Globus pallidus (tissue), 1 donor: ENCODE data around the gene RBM24.

Experiments used
- DNase-seq: peaks from one replicate; pipeline ENCODE4 v3.0.0-alpha.2; 2015; ENCODE audit warnings: low spot score

RBM24 gene

DNA sequence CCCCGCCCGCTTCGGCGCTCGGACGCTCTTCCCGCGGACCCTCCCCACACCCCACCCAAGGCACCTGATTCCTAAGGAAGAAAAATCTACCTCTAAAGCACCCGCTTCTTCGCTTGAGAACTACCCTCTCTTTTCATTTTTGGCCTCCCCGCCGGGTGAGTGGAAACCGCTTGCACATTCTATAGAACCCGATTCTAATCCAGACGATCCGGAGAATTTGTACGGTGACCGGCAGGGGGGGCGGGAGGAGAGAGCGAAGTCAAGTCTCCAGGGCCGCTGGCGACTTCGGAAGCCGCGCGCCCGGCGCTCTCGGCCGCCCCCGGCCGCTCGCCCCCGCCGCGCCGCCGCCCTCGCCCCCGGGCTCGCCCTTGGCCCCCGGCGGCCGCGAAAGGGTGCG lies at the start of gene RBM24:
Gene RBM24 (plus strand): TSS at position 262 of the 397 bp plus-strand sequence. CDS start 221 bp downstream, outside the sequence.
- peak; percentile 24 for DNase-seq

DNA sequence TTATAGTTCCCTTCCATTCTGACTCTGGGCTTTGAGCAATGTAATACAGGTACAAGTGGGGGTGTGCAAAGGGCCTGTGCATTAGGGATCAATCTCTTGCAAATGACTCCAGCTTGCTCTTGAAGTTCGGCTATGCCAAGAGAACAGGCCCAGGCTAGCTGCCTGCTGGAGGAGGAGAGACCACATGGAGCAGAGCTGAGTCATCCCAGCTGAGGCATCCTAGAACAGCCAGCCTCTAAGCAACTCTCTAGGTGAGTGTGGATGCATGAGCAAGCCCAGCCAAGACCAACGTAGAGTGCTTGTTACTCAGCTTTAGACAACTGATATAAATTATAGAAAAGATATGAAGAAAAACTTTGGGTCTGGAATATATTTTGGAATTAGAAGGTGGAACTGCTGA lies 47.6 kb upstream of the RBM24 start:
- no peak for DNase-seq

DNA sequence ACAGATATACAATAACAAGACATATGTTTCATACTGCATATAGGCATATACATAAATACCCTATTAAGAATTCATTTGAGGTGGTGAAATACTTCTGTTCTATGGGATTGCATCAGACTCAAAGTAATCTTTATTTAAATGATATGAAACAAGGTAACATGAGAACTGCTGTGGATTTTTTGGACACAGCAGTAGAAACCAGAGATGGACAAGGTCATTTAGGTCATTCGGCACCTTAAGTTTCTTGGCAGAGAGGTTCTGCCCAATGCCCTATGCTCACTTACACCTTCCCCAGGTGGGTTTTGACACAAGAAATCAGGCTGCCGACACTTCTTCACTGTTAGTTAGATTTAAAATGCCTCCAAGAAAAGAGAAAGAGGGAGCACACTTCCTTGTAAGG lies 43.9 kb upstream of the RBM24 start:
- no peak for DNase-seq

DNA sequence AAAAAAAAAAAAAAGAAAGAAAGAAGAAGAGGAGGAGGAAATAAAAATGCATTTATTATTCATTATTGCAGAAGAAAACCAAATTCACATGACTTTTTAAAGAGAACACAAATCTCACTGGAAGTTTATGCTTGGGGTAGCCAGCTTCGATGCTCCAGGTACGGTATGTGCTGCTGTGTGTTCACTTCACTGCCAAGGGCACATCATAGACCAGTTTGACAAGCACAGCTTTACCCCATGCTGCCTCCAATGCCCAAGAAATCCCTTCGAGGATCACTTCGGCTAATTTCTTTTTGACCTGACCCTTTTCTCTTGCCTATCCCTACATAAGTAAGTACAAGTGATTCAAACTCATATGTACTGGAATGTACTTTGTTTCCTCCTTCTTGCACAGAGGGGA lies 41.9 kb upstream of the RBM24 start:
- DNase-seq: no peak

DNA sequence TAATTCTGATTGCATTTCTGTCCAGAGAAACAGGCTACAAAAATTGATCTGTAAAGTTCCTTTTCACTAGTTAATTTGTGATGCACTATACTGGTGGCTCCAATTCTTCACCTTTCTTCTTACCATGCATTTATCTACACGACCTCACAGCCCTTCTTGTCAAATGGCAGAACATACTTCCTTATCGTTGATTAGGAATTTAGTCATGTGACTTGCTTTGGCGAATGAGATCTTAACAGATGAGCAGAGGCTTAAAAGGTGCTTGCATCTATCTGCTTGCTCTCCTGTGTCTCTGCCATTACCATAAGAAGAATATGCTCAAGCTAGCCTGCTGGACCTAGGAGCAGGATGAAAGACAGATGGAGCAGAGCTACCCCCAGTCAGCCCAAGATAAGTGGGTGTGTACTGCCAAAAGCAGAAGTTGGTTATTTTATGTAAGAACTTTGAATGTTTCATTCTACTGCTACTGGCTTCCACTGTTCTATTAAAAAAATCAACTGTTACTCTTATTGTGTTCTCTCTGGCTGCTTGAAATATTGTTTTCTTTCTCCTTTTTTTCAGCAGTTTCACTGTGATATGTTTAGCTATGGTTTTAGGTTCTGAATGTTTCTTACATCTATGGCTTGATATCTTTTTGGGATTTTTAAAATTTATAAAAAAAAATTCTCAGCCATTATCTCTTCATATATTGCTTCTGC lies 40.2 kb upstream of the RBM24 start:
- no peak for DNase-seq

DNA sequence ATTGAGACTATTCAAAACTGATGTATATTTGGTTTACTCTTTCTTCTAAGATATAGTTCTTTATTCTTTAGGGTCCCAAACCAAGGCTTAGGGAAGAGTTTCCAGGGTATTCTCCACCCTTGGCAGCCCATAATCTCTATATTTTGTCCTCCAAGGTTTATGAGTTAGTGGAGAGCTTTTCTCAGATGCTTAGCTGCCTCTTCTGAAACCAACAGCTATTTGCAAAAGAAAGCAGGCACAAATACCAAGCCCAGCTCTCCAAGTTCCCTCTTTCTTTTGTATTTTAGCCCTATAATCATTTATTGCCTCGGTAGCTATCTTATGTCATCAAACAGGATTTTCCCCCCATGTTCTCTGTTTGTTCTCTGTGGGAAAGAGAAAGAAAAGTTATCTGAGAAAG lies 39.1 kb upstream of the RBM24 start:
- DNase-seq: no peak

DNA sequence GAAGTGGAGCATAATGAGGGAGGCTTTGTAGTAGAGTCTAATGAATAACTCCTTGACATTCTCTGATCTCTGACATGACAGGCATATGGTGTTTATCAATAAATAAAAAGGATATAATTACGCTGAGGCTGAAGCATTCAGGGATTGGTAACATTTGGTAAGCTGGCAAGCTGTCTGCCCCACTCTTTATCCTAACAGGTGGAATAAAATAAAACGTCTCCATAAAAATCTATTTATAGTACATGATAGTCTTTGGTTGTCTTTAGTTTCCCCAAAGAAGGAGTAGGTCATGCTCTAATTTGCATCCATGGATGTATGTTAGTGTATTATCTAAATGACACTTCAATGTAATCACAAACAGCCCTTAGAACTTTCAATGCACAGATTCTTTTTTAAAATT lies 30.9 kb upstream of the RBM24 start:
- DNase-seq: no peak

DNA sequence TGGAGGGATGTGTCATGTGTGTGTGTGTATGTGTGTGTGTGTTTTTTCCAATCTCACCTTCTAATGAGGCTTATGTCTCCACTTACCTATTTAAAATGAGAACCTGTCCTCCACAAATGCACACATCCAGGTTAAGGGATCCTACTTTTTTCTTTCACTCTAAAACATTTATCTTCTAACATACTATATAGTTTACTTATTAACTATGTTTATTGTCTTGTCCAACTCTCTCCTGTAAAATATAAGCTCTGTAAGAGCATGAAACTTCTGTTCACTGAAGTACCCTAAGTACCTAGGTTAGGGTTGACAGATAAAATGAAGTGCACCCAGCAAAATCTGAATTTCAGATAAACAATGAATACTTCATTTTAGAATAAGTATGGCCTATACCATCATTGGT lies 29.2 kb upstream of the RBM24 start:
- no peak for DNase-seq

DNA sequence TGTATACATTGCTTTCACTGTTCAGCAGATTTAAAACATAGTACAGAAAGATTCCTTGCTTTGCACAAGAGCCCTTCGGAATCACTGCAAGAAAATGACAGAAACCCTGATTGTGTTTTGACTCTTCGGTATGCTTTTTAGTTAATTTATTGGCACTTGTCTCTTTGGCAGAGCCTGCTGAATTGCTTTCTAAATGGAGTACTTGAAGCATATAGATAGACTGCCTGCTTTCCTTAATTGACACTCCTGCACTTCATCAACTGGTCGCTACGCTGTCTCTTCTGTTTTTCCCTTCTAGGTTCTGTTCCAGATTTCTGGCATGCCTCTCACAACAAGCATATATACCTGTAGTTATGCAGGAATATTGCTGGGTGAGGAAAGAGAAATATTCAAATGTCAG lies 22.4 kb upstream of the RBM24 start:
- DNase-seq: no peak

DNA sequence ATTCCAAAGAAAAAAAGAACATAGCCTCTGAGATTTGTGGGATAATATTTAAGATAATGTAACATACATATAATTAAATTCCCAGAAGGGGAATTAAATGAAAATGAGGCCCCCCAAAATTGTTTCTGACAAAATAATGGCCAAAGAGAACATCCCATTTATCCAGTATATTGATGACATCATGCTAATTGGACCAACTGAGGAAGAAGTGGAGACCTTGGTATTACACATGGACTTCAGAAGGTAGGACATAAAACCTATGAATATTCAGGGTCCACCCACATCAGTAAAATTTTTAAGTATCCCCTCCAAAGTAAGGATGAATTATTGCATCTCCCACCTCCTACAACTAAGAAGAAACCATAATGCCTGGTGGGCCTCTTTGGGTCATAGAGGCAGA lies 15.6 kb upstream of the RBM24 start:
- DNase-seq: no peak

DNA sequence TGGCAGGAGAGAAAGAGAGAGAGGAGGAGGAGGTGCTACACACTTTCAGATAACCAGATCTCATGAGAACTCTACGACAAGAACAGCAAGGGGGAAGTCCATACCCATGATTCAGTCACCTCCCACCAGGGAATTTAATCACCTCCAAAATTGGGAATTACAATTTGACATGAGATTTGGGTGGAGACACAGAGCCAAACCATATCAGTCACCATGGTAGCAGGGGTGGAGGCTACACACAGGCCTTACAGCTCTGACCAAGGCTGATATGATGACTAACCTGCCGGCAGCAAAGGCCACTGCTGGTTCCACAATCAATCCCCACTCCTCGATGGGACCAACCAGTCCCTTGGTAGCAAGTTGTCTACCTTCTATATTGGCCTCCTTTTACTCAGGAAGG lies 13.6 kb upstream of the RBM24 start:
- no peak for DNase-seq

DNA sequence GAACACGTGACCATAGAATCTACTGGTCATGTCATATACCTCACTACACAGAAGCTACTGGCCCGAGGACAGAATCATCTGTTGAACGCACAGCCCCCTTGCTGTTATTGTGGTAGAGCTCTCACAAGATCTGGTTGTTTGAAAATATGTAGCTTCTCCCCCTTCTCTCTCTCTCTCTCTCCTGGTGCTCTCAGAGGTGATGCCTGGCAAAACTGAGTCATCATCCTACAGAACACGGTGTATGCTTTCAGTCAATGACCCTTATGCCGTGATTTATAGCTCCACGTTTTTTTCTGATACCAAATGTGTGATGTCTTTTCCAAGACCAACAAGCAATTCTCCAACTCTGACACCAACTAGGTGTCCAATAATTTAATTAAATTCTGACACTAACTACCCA lies 13.0 kb upstream of the RBM24 start:
- DNase-seq: no peak

DNA sequence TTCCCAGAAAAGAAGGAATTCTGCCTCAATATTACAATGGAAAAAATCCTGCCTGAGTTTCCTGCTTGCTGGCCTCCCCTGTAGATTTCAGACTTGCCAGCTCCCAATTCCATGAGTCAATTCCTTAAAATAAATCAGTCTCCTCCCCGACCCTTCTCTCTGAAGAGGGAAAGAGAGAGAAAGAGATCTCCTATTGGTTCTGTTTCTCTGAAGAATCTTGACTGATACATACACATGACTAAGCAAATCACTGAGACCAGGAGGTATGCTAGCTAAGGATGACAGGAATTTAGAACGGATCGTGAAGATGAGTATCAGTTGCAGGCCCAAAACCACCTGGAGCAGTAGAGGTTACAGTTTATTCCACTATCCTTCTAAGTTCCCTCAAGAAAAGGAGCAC lies 11.3 kb upstream of the RBM24 start:
- DNase-seq: no peak

DNA sequence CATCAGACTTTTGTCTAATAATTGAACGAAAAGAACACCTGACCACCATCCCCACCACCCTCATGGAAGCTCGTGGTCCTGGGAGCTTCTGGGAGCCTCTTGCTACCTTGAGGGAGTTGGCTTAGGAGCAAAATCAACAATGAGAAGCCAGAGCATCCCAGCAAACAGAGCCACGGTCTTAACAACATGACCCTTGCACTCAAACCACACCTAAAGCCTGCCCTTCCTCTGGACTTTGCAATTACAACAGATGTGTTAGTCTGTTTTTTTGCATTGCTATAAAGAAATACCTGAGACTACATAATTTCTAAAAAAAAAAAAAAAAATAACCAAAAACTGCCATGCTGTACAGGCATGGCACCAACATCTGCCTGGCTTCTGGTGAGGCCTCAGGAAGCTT lies 9.5 kb upstream of the RBM24 start:
- DNase-seq: no peak

DNA sequence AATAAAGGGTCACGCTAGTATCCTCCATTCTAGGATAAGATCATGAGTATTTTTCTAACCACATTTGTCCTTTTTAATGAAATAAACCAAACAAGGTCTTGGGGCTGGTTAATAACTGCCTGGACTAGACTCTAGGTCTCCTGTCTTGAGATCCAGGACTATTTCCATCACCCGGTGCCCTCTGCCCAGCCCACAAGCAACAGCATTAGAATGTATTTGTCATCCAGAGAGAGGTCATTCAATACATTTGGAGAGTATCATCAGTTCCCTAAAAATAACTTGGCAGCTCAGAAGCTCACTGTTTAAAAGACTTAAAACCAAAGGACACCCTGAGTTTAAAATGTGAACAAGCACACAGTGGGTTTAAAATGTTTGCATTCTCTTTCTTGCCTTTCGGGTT lies 4.4 kb upstream of the RBM24 start:
- DNase-seq: no peak

DNA sequence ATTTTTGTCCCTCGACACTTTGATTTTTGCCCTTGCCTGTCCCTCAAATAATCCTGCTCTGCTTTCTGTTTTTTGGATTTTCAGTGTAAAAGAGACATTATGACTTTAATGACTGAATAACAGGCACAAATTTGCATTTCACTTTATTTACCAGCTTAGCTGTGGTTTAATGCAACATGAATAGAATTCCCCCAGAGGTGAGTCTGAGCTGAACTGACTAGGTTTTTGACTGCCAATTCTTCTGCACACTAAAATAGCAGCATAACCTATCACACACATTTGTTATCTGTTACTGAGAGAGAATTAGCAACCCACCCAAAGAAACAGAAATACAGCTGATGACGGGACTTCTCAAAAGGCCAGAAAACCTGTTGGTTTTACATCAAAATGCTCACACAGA lies 3.9 kb upstream of the RBM24 start:
- DNase-seq: no peak

DNA sequence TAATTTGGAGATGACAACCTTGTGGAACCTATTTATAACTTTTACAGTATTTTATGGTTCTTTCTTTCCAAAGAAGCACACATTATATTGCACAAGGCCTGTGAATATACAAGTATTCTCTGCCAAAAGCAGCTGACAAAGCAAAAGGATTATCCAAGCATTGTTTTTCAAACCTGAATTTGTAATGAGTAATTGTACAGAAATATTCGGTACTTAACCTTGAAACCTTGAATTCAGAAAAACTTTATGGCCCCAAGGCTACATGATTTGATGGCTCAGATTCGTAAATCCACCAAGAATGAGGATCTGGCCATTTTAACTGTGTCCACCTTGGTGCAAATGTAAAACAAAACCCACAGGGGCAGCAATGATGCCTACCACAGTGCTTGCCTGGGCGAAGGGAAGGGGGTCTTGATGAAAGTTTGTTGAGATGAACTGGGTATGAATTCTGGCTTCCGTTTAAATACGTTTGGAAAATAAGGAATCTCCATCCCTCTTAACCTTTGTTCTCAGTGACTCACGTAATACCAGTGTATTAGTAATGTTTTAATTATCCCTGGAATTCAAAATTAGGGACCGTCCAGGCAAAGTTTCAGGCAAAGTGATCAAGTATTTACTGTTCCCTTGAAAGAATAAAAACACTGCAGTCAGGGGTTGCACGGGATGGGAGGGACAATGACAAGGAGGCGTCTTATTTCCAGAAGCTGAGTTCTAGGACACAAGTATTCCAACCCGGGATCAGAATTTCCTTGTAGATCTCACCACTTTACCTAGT lies 2.7 kb upstream of the RBM24 start:
- no peak for DNase-seq

DNA sequence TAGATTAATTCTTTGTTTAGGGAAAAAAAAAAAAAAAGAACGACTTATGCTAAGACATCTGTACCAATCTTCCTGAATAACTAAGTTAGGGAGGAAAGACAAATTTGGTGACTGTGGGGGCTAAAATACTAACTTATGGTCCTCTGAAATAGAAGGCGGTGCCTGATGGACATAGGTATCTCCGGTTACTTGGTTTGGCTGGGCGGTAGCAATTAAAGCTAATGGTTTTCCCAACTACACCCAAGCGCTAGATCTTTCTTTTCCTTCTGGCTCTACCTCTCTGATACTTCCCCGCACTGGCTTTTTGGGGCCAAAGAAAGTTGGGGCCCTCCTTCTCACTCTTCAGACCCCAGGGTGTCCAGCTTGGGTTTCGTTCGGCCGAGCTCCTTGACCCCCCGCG lies 1.0 kb upstream of the RBM24 start:
- no peak for DNase-seq

DNA sequence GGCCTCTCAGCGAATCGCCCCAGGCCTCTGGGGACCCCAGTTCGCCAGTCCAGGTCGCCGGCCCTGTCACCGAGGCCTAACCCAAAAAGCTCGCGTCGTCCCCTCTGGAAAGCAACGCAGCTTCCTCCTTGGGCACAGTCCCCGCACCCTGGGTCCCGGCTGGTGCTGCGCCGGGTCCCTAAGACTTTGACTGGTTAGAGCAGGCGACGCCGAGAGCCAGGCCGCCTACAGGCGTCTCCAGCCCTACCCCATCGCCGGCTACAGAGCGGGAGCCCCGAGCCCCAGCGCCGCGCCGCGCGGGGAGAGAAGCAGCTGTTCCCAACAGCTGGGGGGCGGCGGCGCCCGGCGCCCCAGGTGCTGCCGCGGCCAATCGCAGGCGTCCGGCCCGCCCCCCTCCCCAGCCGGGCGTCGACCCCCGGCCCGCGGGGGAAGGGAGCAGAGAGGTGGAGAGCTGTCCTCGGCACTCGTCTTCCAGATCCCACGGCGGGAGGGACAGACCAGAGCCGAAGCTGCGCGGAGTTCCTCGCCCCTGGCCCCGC lies 540 bp upstream of the RBM24 start:
- DNase-seq: no peak

DNA sequence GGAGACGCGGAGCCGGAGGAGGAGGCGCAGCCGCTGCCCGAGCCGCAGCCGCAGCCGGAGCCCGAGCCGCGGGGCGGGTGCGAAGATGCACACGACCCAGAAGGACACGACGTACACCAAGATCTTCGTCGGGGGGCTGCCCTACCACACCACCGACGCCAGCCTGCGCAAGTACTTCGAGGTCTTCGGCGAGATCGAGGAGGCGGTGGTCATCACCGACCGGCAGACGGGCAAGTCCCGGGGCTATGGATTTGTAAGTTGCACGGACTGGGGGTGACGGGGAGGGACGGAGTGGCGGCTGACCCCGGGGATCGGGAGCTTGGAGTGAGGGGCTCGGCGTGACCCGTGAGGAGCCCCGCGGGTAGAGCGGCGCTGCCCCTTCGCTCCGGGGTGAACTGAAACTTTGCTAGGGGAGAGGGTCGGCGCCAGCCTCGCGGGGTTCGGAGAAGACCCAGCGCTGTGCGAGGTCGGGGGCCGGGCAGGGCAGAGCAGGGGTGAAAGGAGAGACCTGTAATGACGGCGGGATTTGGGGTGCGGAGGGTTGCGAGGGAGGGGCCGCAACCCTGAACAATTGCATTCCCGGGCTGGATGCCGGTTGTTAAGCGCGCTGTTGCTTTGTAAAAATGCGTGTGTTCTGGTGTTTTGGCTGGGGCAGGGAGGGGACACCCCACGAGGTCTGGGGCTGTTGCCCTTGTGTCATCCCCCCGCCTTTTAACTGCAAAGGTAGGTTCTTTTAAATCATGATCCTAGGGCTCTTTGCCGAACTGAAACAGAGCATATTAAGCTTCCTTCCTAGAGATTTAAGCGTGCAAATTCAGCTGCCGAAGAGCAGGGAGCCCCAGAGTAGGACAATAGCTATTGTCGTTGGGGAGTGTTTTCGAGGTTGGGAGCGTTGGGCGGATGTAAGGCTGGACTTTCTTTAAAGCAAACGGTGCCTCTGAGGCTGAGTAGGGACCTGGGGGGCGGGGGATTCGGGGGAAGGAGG lies 628 bp downstream of the RBM24 start:
- DNase-seq: no peak

DNA sequence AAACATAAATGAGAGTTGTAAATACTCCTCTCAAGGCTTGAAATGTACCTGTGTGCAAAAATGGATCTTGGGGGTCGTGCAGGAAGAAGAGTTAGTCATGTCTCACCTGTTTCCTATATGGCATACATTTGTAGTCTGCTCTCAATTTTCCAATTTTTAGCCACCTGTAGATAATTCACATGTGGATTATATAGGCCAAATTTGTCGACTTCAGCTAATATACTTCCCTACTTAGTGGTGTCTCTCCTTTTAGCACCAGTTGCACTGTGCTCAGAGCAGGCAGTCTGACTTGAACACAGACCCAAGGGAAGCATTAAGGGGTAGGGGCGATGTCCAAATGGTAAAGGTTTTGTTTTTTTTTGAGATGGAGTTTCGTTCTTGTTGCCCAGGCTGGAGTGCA lies 1.9 kb downstream of the RBM24 start:
- no peak for DNase-seq

DNA sequence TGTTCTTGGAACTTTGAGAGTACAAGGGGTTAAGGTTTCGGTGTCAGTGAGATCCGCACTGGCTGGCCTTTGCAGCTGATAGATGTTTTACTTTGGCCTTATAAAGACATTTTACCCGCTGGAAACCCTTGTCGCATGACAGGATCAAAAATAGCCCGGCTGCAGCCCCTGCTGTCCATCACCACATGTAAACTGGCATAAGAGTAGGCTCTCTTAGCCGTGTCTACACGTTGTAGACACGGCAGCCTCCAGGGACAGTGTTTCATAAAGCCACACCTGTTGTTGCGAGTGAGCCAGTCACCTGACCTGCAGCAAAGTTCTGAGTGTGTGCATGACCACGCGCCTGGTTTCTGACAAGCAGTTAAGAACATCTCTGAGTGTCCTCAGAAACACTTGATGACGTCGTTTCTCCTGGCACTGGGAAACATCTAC lies 8.5 kb downstream of the RBM24 start:
- no peak for DNase-seq
